HG02981 (cell line): ENCODE results near the gene MTSS2.

Source experiments
- ATAC-seq: cut with Tn5 transposase; IDR thresholded peaks from one replicate; pipeline ENCODE4 v1.9.1; 2021; ENCODE audit warnings: mild to moderate bottlenecking, moderate library complexity; ENCODE audit not compliant: unreplicated experiment

Gene MTSS2

DNA sequence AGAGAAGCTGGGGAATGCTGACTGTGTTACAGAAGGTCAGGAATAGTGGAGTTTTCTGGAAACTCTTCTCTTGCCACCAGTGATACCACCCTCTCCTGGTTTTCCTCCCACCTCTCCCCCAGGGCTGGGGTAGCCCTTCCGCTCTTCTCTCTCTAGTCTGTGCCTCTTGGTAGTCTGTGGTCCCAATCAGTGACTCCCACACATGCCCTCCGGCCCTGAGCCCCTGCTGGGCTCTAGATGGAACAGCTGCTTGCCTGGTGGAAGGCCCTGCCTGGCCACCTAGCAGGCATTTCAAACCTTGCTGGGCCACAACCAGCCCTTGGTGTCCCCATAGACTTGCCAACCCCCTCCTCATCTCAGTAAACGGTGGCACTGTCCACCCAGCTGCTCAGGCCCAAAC lies 15.2 kb upstream of the MTSS2 start:
- no peak for ATAC-seq

DNA sequence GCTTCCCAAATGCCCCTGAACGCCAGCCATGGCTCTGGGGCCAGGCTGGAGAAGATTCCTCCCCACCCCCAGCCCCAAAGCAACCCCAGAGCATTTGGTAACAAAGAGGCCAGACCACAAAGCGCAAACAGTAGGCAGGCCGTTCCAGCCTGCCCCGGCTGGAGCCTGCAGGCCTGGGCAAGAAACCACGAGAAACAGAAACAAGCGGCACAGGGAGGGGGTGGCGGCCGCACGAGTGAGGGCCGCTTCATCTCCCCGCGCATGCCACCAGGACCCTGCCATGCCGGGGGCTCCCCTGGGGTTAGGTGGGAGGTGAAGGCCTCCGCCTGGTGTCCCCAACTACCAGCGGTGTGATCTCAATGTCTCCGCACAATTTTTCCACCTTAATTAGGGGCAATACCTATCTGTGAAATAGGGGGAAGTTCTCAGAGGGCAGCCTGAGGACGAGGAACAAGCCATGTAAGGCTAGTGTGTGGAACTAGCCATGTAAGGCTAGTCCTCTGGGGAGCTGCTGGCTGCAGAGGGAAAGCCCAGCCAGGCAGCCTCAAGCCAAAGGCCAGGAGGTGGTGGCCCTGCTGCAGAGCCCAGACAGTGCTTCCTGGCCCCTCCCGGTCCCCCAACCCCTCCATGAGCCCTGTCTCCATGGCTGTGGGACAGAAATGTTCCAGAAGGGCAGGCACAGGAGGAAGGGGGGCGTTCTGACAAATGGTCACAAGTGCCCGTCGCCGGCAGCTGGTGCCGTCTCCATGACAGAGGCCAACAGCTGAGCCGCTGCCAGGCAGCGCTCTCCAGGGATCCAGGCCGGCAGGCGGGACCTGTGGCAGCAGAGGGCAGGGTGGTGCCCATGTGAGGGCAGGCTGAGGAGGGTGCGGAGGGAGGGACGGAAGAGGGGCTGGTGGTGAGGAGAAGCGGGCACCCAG lies 14.5 kb upstream of the MTSS2 start:
- no peak for ATAC-seq

DNA sequence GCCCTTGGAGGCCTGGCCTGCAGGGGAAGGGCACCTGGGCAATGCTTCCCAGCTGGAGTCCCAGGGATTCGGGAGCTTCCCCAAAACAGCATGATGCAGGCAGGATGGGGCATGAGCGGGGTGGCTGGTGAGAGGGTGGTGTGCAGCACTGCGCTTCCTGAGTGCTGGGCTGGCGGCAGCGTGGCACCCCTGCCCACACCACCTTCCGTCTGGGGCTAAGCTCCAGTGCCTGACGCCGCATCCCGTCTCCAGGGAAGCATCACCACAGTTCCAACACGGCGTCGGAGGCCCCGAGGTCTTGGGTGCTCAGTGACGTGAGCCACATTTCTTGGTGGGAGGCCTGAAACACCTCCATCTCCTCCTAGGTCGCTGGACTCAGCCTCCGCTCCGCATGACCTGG lies 13.8 kb upstream of the MTSS2 start:
- no peak for ATAC-seq

DNA sequence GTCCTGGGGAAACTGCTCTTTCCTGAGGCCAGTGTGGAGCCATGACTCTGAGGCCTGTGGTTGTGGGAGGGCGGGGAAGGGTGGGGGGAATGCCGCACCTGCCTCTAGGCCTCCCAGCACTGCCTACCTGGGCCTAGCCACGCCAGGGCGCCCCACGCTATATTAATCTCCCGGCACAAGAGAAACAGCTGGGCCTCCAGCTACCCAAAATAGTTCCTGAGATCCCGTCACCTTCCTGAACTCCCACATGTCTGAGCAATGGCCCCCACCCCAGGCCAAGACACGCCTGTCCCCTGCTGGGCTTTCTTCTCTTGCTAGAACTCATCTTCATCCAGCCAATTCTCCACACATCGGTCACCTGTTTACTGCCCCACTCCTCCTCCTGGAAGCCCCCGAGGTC lies 13.0 kb upstream of the MTSS2 start:
- ATAC-seq, result no peak

DNA sequence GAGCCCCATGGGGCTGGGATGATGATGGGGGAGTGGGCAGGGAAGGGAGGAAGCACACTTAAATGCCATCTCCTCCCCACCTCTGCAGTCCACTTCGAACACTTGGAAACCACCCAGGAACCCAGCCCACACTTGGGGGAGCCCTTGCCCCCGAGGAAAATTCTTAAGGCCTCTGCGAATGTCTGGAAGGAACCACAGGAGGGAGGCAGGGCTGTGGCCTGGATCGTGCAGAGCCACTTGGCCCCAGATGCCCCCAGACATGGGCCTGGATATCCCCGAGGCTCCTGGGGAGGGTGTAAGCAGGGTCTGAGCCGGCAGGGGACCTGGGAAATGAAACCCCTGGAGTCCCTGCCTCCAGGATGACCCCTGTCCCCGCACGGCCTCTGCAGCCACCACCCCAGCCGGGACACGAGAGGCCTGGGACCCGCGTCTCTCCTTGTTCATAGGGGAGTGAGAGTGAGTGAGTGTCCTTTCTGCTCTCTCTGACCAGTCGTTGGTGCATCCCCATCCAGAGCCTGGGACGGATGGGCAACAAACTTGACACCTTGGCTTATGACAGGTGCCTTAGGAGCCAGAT lies 11.8 kb upstream of the MTSS2 start:
- no peak for ATAC-seq

DNA sequence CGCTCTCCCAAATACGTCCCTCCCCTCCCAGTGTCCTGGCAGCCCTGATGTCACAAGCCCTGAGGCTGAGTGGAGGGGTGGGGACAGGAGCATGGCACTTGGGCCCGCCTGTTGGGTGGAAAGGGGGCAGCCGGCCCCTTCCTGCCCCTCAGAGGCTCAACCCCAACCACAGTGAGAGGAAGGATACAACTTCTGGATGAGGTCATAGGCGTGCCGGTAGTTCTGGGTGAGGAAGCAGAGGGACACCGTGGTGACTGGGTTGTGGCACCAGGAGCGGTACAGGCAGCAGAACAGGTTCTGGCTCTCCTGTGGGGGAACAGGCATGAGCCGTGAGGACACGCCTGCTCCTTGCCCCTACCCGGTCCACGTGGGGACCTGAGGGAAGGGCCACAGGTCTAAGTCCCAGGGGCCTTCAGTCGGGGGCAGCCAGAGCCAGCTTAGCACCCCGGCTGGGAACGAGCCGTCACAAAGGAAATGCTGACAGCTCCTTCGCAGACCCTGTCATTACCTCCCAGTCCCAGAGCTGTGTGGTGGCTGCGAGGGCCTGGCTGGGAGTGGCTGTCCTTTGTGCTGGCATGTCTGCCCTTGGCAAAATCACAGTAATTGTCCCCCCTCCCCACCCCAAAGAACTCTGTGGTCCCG lies 11.2 kb upstream of the MTSS2 start:
- no peak for ATAC-seq

DNA sequence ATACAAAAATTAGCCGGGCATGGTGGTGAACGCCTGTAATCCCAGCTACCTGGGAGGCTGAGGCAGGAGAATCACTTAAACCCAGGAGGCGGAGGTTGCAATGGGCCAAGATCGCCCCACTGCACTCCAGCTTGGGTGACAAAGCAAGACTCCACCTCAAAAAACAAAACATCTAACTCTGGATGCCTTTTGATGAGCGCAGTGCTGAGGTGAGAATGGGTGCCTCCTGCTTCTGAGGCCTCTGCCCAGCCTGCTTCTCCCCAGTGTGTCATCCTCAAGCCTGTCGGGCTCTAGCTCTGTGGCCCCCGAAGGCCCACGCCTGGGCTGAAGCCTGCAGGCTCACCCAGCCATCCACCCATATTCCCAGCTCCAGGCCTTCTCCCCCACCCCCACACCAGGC lies 10.5 kb upstream of the MTSS2 start:
- no peak for ATAC-seq

DNA sequence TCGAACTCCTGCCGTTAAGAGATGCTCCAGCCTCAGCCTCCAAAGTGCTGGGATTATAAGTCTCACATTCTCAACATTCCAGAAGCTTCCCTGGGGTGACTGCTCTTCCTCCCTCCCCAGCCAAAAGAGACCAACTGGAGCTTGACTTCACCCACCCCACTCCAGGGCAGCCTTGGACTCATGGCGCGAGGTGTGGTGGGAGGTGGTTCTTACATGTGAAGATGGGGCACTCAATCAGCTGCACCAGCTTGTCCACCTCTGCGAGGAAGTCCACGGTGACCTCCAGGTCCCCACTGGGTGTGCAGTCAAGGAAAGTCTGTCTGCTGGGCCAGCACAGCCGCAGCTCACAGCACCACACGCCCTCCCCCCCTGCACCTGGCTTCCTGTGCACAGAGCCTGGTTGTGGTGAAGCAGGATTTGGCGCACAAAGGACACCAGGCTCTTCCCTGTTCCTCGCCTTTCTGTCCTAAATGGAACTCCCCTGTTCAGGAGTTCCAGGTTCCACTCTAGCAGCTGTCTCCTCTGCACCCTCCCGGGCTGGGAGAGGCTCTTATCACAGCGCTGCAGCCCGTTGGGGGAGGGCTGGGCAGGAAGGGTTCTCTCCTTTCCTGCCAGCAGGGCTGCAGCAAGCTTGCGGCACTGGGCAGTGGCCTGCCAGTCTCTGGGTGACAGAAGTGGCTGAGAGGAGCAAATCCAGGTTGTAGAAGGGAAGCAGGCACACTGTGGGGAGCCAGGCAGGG lies 9.6 kb upstream of the MTSS2 start:
- ATAC-seq, result no peak

DNA sequence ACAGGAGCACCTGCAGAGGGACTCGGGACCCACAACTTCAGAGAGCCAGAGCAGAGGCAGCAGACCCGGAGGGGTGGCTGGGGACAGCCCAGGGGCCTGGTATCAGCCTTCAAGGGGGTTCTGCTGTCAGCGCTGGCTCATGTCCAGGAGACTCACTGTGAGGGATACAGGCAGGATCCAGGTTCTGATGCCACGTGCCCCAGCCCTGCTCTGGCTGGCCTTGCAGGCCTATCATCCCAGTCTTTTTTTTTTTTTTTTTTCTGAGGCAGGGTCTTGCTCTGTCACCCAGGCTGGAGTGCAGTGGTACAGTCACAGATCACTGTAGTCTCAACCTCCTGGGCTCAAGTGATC lies 9.0 kb upstream of the MTSS2 start:
- ATAC-seq, result no peak

DNA sequence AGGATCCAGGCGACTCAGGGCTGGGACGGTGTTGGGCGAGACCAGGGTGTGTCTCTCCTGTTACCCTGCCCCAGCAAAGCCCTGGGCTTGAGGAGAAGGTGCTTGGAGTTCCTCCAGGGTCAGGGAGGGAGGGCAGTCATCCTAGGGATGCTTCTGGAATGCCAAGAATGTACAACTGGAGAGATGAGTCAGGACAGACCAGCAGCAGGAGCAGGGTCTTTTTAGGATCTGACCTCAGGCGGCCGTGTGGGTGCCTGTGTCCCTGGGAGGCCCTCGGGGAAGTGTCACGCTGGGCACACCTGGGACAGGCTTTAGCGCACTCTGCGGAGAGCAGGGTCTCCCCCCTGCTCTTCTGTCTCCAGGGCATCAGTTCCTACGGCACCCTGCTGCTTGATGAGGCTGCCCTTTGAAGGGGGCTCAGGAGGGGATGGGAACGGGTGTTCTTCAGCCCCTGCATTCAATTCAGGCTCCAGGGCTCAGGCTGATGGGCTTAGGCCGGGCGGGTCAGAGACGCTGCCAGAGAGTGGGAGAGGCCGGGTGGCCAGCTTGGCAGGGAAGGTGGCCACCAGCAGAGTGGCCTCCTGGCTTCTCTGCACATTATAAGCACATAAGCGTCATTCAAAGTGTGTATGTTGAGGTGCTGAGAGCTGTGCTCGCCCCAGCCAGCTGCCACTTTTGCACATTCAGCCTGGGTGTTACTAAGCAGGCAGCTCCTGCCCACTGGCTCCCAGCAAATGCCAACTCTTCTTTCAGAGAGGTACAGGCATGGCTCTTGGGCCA lies 8.4 kb upstream of the MTSS2 start:
- no peak for ATAC-seq

DNA sequence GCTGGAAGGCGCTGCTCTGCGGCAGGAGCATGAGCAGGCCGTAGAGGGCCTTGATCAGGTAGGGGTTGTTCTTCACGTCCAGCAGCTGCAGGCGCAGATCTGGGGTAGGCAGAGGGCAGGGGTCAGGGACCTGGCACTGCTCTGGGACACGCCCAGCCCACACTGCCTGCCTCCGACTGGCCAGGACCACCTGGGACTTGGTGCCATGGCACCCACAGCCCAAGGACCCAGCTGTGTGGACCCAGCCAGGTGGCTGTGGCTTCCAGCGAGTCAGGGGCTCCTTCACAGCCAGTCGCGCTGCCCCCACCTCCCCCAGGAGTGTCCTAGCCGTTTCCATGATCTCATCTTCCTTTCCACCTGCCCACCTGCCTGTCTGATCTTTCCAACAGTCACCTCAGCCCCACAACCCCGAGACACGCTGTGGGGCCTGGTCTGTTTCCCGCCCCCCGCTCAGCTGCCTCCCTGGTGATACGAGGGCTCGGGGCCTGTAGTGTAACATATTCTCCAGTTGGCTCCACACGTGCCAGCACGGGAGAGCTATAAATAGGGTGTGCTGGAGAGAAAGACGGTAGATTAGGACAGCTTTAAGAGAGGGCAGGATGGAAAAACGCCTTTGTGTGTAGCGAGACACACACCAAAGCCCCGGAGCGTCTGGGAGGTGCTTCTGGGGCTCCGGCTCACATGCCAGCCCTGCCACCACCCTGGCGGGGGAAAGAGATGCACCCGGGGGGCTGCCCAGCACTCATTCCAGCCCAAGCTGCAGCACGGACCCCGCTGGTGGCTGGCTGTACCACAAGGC lies 7.2 kb upstream of the MTSS2 start:
- no peak for ATAC-seq

DNA sequence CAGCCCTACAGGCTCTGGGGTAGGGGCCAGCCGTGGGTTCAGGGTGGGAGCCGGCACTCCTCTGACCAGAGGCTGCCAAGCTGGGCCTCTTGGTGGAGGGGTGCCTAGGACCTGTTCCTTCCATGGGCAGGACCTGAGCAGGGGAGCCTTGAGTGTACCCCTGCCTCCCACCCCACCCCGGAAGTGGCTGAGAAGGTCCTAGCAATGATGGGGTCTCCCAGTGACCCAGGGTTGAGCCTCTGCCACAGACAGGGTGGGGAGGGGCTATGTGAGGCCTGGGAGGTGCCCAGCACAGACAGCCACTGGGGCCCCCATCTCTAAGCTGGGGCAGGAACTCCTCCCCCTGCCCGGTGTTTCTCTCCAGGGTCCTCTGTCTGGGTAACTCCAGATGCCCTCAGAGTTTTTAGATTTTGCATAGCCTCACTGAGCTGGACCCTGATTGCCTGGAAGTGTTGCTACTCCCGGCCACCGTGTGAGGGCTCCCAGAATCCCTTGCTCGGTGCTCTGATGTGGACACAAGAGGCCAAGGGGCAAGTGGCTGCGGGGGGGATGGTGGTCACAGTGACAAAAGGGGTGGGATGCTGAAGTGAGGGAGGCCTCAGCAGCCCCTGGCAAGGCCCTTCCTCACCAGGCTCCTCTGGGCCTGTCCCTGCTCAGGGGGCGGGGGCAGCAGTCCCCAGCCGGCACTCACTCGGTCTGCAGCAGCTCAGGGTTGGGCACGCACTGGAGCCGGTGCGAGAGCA lies 6.4 kb upstream of the MTSS2 start:
- ATAC-seq, result no peak

DNA sequence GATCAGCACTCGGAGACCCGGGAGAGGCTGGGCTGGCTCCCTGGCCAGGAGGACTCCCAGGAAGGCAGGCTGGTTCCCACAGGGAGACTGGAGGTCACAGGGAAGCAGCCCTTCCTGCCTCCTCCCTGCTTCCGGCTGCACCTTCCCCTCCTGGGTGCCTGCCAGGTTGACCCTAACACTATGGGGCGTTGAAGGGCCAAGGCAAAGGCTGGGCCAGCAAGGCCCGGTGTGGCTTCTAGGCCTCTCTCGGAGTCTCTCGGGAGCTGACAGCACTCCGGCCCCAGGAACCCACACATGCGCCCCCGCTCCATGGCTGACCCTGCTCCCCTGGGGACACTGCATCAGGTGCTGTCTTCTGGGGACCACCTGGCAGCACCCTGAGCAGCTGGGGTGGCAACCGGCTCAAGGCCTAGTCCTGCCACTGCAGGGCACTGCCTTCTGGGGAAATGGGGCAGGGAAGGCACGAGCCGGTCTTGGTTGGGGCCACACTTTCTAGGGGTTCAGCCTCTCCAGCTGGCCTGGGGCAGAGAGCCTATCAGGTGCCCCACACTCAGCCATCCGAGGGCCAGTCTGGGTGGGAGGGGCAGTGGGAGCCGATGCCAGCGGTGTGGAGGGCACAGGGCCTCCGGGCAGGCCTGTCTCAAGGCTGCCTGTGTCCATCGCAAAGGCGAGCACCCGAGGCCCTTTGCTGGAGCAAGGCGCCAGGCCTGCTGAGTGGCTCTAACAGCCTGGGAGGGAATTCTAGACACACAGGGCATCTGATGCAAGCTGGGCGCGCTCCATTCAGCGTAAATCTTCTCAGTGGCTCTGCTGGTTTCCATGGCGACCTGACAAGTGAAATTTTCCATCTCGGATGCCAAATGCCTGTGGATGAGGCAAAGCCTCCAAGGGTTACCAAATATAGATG lies 5.6 kb upstream of the MTSS2 start:
- no peak for ATAC-seq

DNA sequence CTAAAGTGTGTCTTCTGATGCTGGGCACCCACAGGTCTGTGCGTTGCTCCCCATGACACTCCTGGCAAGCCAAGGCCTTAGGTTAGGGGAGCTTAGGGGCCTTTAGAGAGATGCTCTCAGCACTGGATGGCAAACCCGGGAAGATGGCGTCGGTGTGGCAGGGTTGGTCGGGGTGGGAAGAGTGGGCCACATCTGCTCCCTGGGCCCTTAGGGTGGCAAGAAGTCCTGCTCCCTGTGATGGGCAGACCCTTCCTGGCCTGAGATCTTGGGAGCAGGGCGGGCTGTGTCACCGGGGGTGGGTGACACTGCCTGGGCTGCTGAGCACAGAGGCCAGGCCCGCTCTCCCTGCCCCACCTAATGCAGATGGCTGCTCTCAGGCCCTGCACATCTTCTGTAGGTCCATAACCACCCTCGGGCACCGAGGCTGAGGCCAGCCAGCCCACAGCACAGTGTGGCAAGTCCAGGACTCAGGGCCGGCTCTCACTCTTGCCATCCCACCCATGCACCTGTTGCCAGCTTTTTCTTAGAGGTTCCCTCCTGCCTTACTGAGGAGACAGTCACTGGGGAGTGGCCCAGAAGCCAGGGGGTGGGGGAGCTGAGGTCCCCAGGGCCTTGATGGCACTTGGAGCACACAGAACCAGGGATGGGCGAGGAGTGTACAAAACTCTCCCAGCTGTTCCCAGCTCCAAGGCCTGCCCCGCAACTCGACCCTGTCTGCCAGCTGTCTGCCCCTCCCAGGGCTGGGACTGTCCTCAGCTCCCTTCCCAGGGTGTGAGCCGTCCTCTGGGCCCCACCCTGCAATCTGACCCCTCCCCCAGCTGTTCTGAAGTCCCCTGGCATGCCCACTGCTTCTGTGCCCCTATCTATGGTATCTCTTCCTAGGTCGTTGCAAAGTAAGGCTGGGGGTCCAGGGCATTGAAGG lies 4.4 kb upstream of the MTSS2 start:
- ATAC-seq, result no peak

DNA sequence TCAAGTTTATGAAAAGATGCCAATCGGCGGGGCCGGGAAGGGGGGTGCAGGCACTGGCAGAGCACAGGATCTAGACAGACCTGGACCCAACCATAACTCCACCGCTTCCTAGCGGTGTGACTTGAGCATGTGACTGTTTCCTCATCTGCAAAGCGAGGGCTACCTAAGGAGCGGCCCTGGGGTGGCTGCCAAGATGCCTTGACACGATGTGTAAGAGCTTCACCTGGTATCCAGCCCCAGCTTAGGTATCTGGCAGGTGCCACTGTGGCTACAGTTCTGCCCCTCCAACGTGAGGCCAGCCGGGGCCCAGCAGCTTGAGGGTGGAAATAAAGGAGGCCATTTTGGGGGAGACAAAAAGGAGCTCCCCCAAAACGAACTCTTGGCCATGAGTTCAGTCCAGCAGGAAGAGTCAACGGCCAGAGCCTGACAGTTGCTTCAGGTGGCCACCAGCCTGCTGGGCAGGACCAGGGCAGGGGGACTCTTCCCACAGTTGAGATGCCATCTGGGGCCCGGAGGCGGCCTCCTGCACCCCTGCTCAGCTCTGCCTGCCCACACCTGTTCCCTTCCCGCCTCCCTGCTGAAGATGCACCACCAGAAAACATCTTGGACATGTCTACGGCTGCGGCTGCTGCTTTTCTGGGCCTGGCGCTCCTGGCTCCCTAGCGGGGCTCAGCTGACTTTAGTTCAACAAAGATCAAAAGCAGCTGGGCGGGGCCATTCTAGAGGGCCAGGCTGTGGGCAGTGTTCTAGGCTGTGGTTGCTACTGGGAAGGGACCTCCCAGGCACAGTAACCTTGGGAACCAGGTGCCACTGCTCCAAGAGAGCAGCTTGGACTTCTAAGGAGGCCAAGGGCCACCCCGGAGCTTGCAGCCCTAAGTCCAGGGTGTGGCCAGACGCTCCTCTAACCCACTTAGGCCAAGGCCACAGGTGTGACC lies 3.4 kb upstream of the MTSS2 start:
- ATAC-seq, result no peak

DNA sequence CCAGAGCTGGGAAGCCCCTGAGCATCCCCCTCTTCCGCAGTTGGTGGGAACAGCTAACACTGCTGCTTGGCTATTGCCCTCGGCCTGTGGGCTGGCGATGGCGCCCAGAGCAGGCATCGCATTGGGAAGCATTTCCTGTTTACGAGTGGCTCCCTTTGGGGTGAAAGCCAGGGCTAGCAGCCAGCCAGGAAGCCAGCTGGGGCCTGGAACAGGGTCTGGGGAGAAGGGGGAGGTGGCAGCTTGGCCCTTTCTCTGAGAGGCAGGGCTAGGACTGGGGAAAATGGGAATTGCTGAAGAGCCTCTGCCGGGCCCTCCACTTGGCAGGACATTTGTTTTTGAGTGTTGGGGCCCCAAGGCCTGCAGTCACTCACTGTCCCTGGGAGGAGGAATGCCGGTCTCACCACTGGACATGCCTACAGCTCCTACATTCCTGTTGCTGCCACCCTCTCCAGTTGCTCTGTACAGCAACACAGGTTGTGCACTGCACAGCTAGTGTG lies 2.4 kb upstream of the MTSS2 start:
- ATAC-seq, result no peak
